Endothelial cell of umbilical vein (primary cell): ENCODE results near the gene SLC35E4. TPM values are rescaled to one million over a fixed set of nuclear protein-coding genes. Genes with fewer than 3 reads are reported as not detected.

Experiments used
- BruUV-seq: library from RNA; stranded (reverse); fragments of 400-500 nt; replicated peaks from 2 replicates; lab custom pipeline; 2021; lab: Mats Ljungman, UMichigan
- CTCF ChIA-PET: fragments of 300-600, 350-600 bp; sonication (Branson Sonifier 250); formaldehyde crosslinking; loops from one replicate; lab custom pipeline; 2021; ENCODE audit warnings: antibody characterized with exemption, inconsistent platforms; lab: Charles Lee
- POLR2A ChIA-PET: fragments of 300-600, 350-600 bp; sonication (Branson Sonifier 250); formaldehyde crosslinking; loops from one replicate; lab custom pipeline; 2021; ENCODE audit warnings: antibody characterized with exemption, inconsistent platforms; lab: Charles Lee
- DNase-seq: peaks from one replicate; pipeline ENCODE4 v3.0.0-alpha.2; 2011; ENCODE audit warnings: low read depth, low spot score
- FAIRE-seq: peaks from 2 replicates; lab custom pipeline; 2011; peaks lifted over from hg19 to GRCh38; lab: Jason Lieb, UNC
- H2AFZ ChIP-seq: 2 replicates; pipeline ENCODE4 v1.6.0; 2012; ENCODE audit warnings: low read depth, low read length, control low read depth, inconsistent platforms
- H3K27ac ChIP-seq: 2 replicates; pipeline ENCODE4 v1.5.1; 2011; ENCODE audit warnings: low read depth, mild to moderate bottlenecking, control low read depth, low read length, moderate library complexity; ENCODE audit not compliant: insufficient read depth
- H3K27me3 ChIP-seq, 2 experiments: 2 replicates each; pipeline versions ENCODE4 v1.6.0 to v1.6.1; 2011; ENCODE audit warnings: low read length in 2 of 2, mixed read lengths in 1 of 2; ENCODE audit not compliant: control insufficient read depth in 2 of 2, insufficient read depth in 2 of 2
- H3K36me3 ChIP-seq, 2 experiments: 2 replicates in 1 of 2; 3 replicates in 1 of 2; pipeline ENCODE4 v1.5.1; 2011; ENCODE audit warnings: low read length in 2 of 2, mild to moderate bottlenecking in 1 of 2, moderate library complexity in 1 of 2; ENCODE audit not compliant: control insufficient read depth in 2 of 2, insufficient read depth in 2 of 2; ENCODE audit errors: extremely low read depth in 1 of 2
- H3K4me1 ChIP-seq: 3 replicates; pipeline ENCODE4 v1.5.1; 2011; ENCODE audit warnings: mild to moderate bottlenecking, low read length; ENCODE audit not compliant: control insufficient read depth, insufficient read depth; ENCODE audit errors: extremely low read depth
- H3K4me2 ChIP-seq: 2 replicates; pipeline ENCODE4 v1.6.1; 2011; ENCODE audit warnings: low read length, control low read depth, mixed read lengths; ENCODE audit not compliant: insufficient read depth
- H3K4me3 ChIP-seq, 3 experiments: fragments of 200-600 bp in 1 of 3; sonication (generic), shearing (Covaris generic) in 1 of 3; replicated peaks in 1 of 3; 2 replicates each; pipeline ENCODE4 v1.5.1; 2011 to 2016; ENCODE audit warnings: control low read depth in 3 of 3, low read length in 3 of 3, mild to moderate bottlenecking in 2 of 3, inconsistent platforms in 1 of 3, low read depth in 1 of 3, moderate library complexity in 1 of 3; ENCODE audit not compliant: insufficient read depth in 1 of 3
- H3K79me2 ChIP-seq: 2 replicates; pipeline ENCODE4 v1.6.0; 2012; ENCODE audit warnings: low read length, inconsistent platforms; ENCODE audit not compliant: control insufficient read depth, insufficient read depth
- H3K9ac ChIP-seq: replicated peaks from 2 replicates; pipeline ENCODE3; 2011; ENCODE audit warnings: low read length, control low read depth; ENCODE audit not compliant: insufficient read depth; ENCODE audit errors: extremely low read depth
- H3K9me1 ChIP-seq: replicated peaks from 3 replicates; pipeline ENCODE4 v1.6.0; 2011; ENCODE audit warnings: mild to moderate bottlenecking, low read length; ENCODE audit not compliant: control insufficient read depth, insufficient read depth; ENCODE audit errors: extremely low read depth
- H3K9me3 ChIP-seq: replicated peaks from 2 replicates; pipeline ENCODE4 v1.5.1; 2012; ENCODE audit warnings: low read length, inconsistent platforms; ENCODE audit not compliant: control insufficient read depth, insufficient read depth
- H4K20me1 ChIP-seq: replicated peaks from 2 replicates; pipeline ENCODE3; 2011; ENCODE audit warnings: mild to moderate bottlenecking, low read length; ENCODE audit not compliant: control insufficient read depth, insufficient read depth; ENCODE audit errors: extremely low read depth
- EZH2 ChIP-seq: IDR thresholded peaks from 2 replicates; pipeline ENCODE4 v1.6.1; 2012; ENCODE audit warnings: borderline replicate concordance, low read depth, mild to moderate bottlenecking, moderate library complexity, low read length, inconsistent platforms; ENCODE audit not compliant: severe bottlenecking
- FOS ChIP-seq: IDR thresholded peaks from 2 replicates; pipeline ENCODE4 v1.6.1; 2011; ENCODE audit warnings: mild to moderate bottlenecking, low read length, moderate library complexity, borderline replicate concordance; ENCODE audit not compliant: insufficient read depth
- GATA2 ChIP-seq: IDR thresholded peaks from 2 replicates; pipeline ENCODE4 v1.7.0; 2011; ENCODE audit warnings: low read depth, mild to moderate bottlenecking, moderate library complexity, mixed read lengths, low read length; ENCODE audit not compliant: insufficient read length, insufficient read depth
- JUN ChIP-seq: IDR thresholded peaks from 2 replicates; pipeline ENCODE4 v1.6.1; 2011; ENCODE audit warnings: borderline replicate concordance, low read depth; ENCODE audit not compliant: insufficient read length, insufficient read depth
- MYC ChIP-seq: IDR thresholded peaks from one replicate; pipeline ENCODE4 v1.6.1; 2011; ENCODE audit warnings: mild to moderate bottlenecking, low read depth, low read length
- POLR2A ChIP-seq: IDR thresholded peaks from 2 replicates; pipeline ENCODE4 v1.6.1; 2012; ENCODE audit warnings: low read depth, mild to moderate bottlenecking, control low read depth, low read length
- POLR2AphosphoS5 ChIP-seq: IDR thresholded peaks from 2 replicates; pipeline ENCODE4 v1.6.1; 2012; ENCODE audit warnings: low read depth, mild to moderate bottlenecking, control low read depth, low read length, moderate library complexity; ENCODE audit not compliant: insufficient read depth
- dilution Hi-C: fragments of 300-500 bp; cut with MboI; formaldehyde crosslinking; loops from one replicate; pipeline ENCODE4 v1.15.0; 2019; ENCODE audit warnings: low sequenced_read_pairs; ENCODE audit not compliant: extremely low pct_ligation_motif_present
- intact Hi-C: fragments of 100-400 bp; cut with micrococcal nuclease; formaldehyde crosslinking; loops from one replicate; pipeline ENCODE4 v1.10.0; 2022
- polyA plus RNA-seq, 4 experiments: library from polyadenylated mRNA; depleted of rRNA in 3 of 4; stranded (reverse) in 3 of 4; unstranded in 1 of 4; fragments of >200 nt; gene quantifications; 2 replicates each; pipeline versions ENCODE4 v1.2.1 to v1.2.3, GENCODE V29; 2011 to 2012; ENCODE audit warnings: missing spikeins in 1 of 4
- total RNA-seq: library from RNA; stranded (reverse); gene quantifications from 2 replicates; pipeline ENCODE4 v1.2.3, GENCODE V29; 2021
- TF ChIP-seq, protein P1 (sequence below): IDR thresholded peaks from 2 replicates; pipeline ENCODE4 v1.6.1; 2011; ENCODE audit not compliant: insufficient read depth, insufficient read length
- TF ChIP-seq, protein P2 (sequence below), 2 donors: IDR thresholded peaks; 1 replicate in 1 of 2; 2 replicates in 1 of 2; pipeline ENCODE4 v1.5.1; 2011; ENCODE audit warnings: low read length in 2 of 2, mild to moderate bottlenecking in 2 of 2, moderate library complexity in 2 of 2, control low read depth in 1 of 2, inconsistent platforms in 1 of 2, low read depth in 1 of 2; ENCODE audit not compliant: insufficient read depth in 1 of 2; ENCODE audit errors: extremely low read depth in 1 of 2

SLC35E4 gene
- total and polyA plus RNA-seq, 2 donors (not counting 3 experiments of a cell fraction or from before 2014, with no cell fraction given) = 10.7 to 15.3 TPM

DNA sequence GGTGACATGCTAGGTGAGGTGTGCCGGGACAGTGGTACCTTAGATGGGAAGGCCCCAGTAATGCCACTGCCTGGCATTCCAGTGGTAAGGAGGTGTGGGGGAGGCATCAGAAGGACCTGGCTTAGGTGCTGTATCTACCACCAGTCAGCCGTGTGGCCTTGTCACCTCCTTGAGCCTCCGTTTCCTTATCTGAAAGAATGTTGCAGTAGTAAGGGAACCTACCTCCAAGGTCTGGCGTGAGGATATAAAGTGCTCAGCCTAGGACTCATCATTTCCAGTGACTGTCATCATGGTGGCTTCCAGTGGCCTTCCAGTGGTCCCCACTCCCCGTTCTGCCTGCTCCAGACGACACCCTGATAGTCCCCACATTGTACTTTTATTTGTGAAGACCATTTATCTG lies 38.9 kb downstream of the SLC35E4 start:
- H3K36me3 ChIP-seq = no peaks in the 10 kb centered on the region
- POLR2A ChIA-PET = no interaction called here
- no peaks in the 10 kb centered on the region for H3K27me3 ChIP-seq
- no peaks in the 10 kb centered on the region for H4K20me1 ChIP-seq
- dilution Hi-C loops = no loop called here
- FAIRE-seq = no peak
- H3K9ac ChIP-seq = no peak overlapping the region
- no peaks in the 10 kb centered on the region for H3K9me1 ChIP-seq
- CTCF ChIA-PET = interaction anchor here (1.5 to 1.6 kb wide), 2 partner anchors 40 to 80 kb away, joined by 4 to 6 read pairs; no protein-coding TSS in a partner anchor
- no peak overlapping the region for H3K4me3 ChIP-seq
- TF ChIP-seq FOS (no peak), POLR2A (no peak), GATA2 (no peak), MYC (no peak)
- TF ChIP-seq, protein P1, sequence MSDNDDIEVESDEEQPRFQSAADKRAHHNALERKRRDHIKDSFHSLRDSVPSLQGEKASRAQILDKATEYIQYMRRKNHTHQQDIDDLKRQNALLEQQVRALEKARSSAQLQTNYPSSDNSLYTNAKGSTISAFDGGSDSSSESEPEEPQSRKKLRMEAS = no peak
- no TSS peak for BruUV-seq
- H3K27ac ChIP-seq = no peak overlapping the region
- H3K4me1 ChIP-seq = peaks cover 7% of the 10 kb centered on the region
- no peak for DNase-seq
- no peak overlapping the region for H3K4me2 ChIP-seq
- H3K79me2 ChIP-seq = no peaks in the 10 kb centered on the region
- H2AFZ ChIP-seq = no peak overlapping the region
- intact Hi-C loops = no loop called here
- no peaks in the 10 kb centered on the region for H3K9me3 ChIP-seq

DNA sequence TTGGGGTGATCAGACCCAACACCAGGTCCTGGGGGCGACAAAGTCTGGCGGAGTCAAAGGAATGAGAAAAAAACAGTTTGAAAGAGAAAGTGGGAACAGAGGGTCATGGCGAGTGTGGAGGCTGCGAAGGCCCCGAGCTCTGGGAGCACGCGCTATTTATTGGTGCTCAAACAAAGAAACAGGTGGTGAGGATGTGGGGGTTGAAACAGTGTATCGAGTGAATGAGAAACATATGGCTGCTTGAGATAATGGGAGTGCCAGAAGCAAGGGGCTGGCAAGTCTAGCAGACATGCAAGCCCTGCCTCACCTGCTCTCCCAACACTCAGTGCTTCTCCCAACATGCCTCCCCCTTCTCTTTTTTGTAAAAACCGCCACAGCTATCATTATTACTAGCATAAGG lies 39.9 kb downstream of the SLC35E4 start:
- Histone ChIP-seq H3K27ac (no peak overlapping the region), H2AFZ (no peak overlapping the region), H3K27me3 (no peaks in the 10 kb centered on the region), H3K4me3 (no peak overlapping the region), H3K79me2 (no peaks in the 10 kb centered on the region), H3K9me1 (no peaks in the 10 kb centered on the region), H3K9ac (no peak overlapping the region), H3K9me3 (no peaks in the 10 kb centered on the region), H3K36me3 (no peaks in the 10 kb centered on the region), H3K4me2 (no peak overlapping the region), H3K4me1 (peaks cover 7% of the 10 kb centered on the region), H4K20me1 (no peaks in the 10 kb centered on the region)
- TF ChIP-seq POLR2A (no peak), MYC (no peak), EZH2 (no peak), FOS (no peak), JUN (no peak), GATA2 (no peak), POLR2AphosphoS5 (no peak)
- TF ChIP-seq, protein P1 = no peak
- TF ChIP-seq, protein P2, sequence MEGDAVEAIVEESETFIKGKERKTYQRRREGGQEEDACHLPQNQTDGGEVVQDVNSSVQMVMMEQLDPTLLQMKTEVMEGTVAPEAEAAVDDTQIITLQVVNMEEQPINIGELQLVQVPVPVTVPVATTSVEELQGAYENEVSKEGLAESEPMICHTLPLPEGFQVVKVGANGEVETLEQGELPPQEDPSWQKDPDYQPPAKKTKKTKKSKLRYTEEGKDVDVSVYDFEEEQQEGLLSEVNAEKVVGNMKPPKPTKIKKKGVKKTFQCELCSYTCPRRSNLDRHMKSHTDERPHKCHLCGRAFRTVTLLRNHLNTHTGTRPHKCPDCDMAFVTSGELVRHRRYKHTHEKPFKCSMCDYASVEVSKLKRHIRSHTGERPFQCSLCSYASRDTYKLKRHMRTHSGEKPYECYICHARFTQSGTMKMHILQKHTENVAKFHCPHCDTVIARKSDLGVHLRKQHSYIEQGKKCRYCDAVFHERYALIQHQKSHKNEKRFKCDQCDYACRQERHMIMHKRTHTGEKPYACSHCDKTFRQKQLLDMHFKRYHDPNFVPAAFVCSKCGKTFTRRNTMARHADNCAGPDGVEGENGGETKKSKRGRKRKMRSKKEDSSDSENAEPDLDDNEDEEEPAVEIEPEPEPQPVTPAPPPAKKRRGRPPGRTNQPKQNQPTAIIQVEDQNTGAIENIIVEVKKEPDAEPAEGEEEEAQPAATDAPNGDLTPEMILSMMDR (IDR thresholded peaks at IDR 0.05; ENCODE audit: extremely low read depth in 1 of 2, insufficient read depth in 1 of 2, low read depth in 1 of 2, low read length in 2 of 2) = no peak
- CTCF ChIA-PET = interaction anchor here (1.6 kb wide), 1 partner anchor 79 kb away, joined by 6 read pairs; no protein-coding TSS in a partner anchor
- BruUV-seq = no TSS peak
- dilution Hi-C loops = no loop called here
- no peak for DNase-seq
- FAIRE-seq = no peak
- POLR2A ChIA-PET = no interaction called here
- intact Hi-C loops = no loop called here
